SU-DHL-6 (cell line): ENCODE measurements around the gene INHBA.

Source experiments
- H2AFZ ChIP-seq: fragments of 200-600 bp; sonication (generic); 2 replicates; pipeline ENCODE4 v1.6.1; 2014; ENCODE audit warnings: low read depth, mild to moderate bottlenecking, moderate library complexity, mixed read lengths, antibody characterized with exemption, low read length; ENCODE audit not compliant: severe bottlenecking
- H3F3A ChIP-seq: fragments of 200-600 bp; shearing (Covaris generic); 2 replicates; pipeline ENCODE4 v1.6.0; 2016; ENCODE audit warnings: antibody characterized with exemption, mild to moderate bottlenecking; ENCODE audit not compliant: insufficient read depth
- H3K27ac ChIP-seq: fragments of 200-600 bp; sonication (generic); 2 replicates; pipeline ENCODE4 v1.5.1; 2016; ENCODE audit warnings: low read depth, mild to moderate bottlenecking, low read length, moderate library complexity, mixed read lengths
- H3K27me3 ChIP-seq: fragments of 200-600 bp; sonication (generic), shearing (Covaris generic); 2 replicates; pipeline ENCODE4 v1.6.0; 2014; ENCODE audit warnings: mild to moderate bottlenecking, low read length
- H3K36me3 ChIP-seq: fragments of 200-600 bp; sonication (generic); 2 replicates; pipeline ENCODE4 v1.6.1; 2014; ENCODE audit warnings: mild to moderate bottlenecking, low read length, mixed read lengths
- H3K4me2 ChIP-seq: fragments of 300-600, 200-600 bp; shearing (Covaris generic), sonication (generic); 2 replicates; pipeline ENCODE4 v1.6.0; 2014; ENCODE audit warnings: low read length, low read depth, mild to moderate bottlenecking; ENCODE audit not compliant: poor library complexity, severe bottlenecking
- H3K4me3 ChIP-seq: fragments of 200-600 bp; sonication (generic); 2 replicates; pipeline ENCODE4 v1.5.1; 2014; ENCODE audit warnings: antibody characterized with exemption, low read length, mild to moderate bottlenecking, mixed read lengths; ENCODE audit not compliant: insufficient read depth, poor library complexity, severe bottlenecking
- H3K79me2 ChIP-seq: fragments of 200-600 bp; sonication (generic); 2 replicates; pipeline ENCODE4 v1.6.1; 2014; ENCODE audit warnings: mild to moderate bottlenecking, low read length, moderate library complexity; ENCODE audit not compliant: insufficient read depth
- H3K9ac ChIP-seq: fragments of 200-600 bp; sonication (generic); 2 replicates; pipeline ENCODE4 v1.7.0; 2014; ENCODE audit warnings: mild to moderate bottlenecking, low read length
- H3K9me2 ChIP-seq: fragments of 200-600 bp; sonication (generic); replicated peaks from 2 replicates; pipeline ENCODE4 v1.6.1; 2014; ENCODE audit warnings: low read length; ENCODE audit not compliant: insufficient read depth
- H3K9me3 ChIP-seq: fragments of 200-600 bp; sonication (generic); 2 replicates; pipeline ENCODE4 v1.6.1; 2014; ENCODE audit warnings: low read length, mixed read lengths; ENCODE audit not compliant: insufficient read depth
- H4K20me1 ChIP-seq: fragments of 200-600 bp; sonication (generic); 2 replicates; pipeline ENCODE4 v1.6.1; 2014; ENCODE audit warnings: low read depth, mild to moderate bottlenecking, antibody characterized with exemption, low read length, moderate library complexity, mixed read lengths
- EZH2phosphoT487 ChIP-seq: fragments of 200-600 bp; sonication (generic), shearing (Covaris generic); conservative IDR thresholded peaks from 2 replicates; pipeline ENCODE4 v1.6.1; 2018; ENCODE audit warnings: mild to moderate bottlenecking, antibody characterized with exemption, low read length, moderate library complexity, mixed read lengths
- TF ChIP-seq, protein P1 (sequence below): fragments of 200-600 bp; sonication (generic); IDR thresholded peaks from one replicate; pipeline ENCODE4 v1.5.1; 2017; ENCODE audit warnings: antibody characterized with exemption, mild to moderate bottlenecking, low read length, moderate library complexity; ENCODE audit not compliant: insufficient read depth, poor library complexity, severe bottlenecking

INHBA gene

GRCh38 chr7:41641011-41641664 is 61.8 kb downstream of the INHBA start:
- Histone ChIP-seq H3K4me3 (no peak overlapping the region), H3K27me3 (no peaks in the 10 kb centered on the region), H3K9me2 (no peaks in the 10 kb centered on the region), H2AFZ (no peak overlapping the region), H3F3A (no peaks in the 10 kb centered on the region), H3K4me2 (no peak overlapping the region), H3K36me3 (no peaks in the 10 kb centered on the region), H3K9ac (no peak overlapping the region), H3K9me3 (no peaks in the 10 kb centered on the region), H3K79me2 (no peaks in the 10 kb centered on the region), H3K27ac (no peak overlapping the region), H4K20me1 (no peaks in the 10 kb centered on the region)
- no peak for TF ChIP-seq EZH2phosphoT487
- TF ChIP-seq, protein P1, sequence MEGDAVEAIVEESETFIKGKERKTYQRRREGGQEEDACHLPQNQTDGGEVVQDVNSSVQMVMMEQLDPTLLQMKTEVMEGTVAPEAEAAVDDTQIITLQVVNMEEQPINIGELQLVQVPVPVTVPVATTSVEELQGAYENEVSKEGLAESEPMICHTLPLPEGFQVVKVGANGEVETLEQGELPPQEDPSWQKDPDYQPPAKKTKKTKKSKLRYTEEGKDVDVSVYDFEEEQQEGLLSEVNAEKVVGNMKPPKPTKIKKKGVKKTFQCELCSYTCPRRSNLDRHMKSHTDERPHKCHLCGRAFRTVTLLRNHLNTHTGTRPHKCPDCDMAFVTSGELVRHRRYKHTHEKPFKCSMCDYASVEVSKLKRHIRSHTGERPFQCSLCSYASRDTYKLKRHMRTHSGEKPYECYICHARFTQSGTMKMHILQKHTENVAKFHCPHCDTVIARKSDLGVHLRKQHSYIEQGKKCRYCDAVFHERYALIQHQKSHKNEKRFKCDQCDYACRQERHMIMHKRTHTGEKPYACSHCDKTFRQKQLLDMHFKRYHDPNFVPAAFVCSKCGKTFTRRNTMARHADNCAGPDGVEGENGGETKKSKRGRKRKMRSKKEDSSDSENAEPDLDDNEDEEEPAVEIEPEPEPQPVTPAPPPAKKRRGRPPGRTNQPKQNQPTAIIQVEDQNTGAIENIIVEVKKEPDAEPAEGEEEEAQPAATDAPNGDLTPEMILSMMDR = no peak

DNA sequence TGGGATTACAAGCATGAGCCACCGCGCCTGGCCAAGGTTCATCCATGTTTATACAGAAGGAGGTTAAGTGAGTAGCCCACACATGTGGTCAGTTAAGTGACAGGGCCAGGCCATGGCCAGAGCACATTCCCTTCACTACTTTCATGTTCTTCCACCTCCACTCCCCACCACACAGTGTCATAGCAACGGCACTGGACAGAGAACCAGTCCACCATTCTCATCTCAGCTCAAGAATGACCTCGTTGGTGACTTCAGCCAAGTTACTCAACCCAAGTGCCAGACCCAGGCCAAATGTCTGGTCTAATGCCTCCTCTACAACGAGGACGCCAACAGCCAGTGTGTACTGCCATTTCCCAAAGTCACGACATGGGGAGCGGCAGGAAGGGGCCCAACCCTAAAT is 62.4 kb downstream of the INHBA start:
- Histone ChIP-seq H3K27me3 (no peaks in the 10 kb centered on the region), H4K20me1 (no peaks in the 10 kb centered on the region), H3K36me3 (no peaks in the 10 kb centered on the region), H3K9ac (no peak overlapping the region), H3K79me2 (no peaks in the 10 kb centered on the region), H3F3A (no peaks in the 10 kb centered on the region), H3K9me3 (no peaks in the 10 kb centered on the region), H3K27ac (no peak overlapping the region), H3K4me3 (no peak overlapping the region), H3K4me2 (no peak overlapping the region), H3K9me2 (no peaks in the 10 kb centered on the region), H2AFZ (no peak overlapping the region)
- TF ChIP-seq, protein P1 = no peak
- no peak for TF ChIP-seq EZH2phosphoT487

DNA sequence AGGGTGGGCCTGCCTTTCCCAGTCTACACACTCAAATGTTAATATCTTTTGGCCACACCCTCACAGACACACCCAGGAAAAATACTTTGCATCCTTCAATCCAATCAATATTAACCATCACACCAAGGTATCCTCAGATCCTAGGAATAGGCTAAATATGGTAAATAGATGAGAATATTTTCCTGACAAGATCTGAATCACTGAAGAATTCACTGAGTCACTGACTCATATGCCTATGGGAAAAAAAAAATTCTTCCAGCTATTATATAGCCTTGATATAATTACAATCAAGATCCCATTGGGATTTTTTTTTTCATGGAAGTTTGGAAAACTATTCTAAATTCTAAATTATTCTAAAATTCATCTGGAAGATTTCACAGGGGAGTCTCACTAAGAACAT is 65.8 kb downstream of the INHBA start:
- Histone ChIP-seq H3K4me2 (no peak overlapping the region), H3K9me3 (no peaks in the 10 kb centered on the region), H4K20me1 (no peaks in the 10 kb centered on the region), H3K36me3 (no peaks in the 10 kb centered on the region), H3K9me2 (no peaks in the 10 kb centered on the region), H3K79me2 (no peaks in the 10 kb centered on the region), H2AFZ (no peak overlapping the region), H3K9ac (no peak overlapping the region), H3F3A (no peaks in the 10 kb centered on the region), H3K4me3 (no peak overlapping the region), H3K27me3 (no peaks in the 10 kb centered on the region), H3K27ac (no peak overlapping the region)
- TF ChIP-seq, protein P1 = no peak
- no peak for TF ChIP-seq EZH2phosphoT487
